SK-N-SH (cell line): Measurements from ENCODE around the gene NIPA2. TPM values are rescaled to one million over a fixed set of nuclear protein-coding genes. Genes with fewer than 3 reads are reported as not detected.

ENCODE experiments used
- CTCF ChIA-PET: fragments of 300-600, 350-600 bp; formaldehyde crosslinking; extraction: SDS; loops from one replicate; lab custom pipeline; 2021; lab: Yijun Ruan, JAX
- POLR2A ChIA-PET: fragments of 350-600 bp; sonication (Branson Sonifier 250); formaldehyde crosslinking; extraction: SDS; loops from one replicate; lab custom pipeline; 2020; ENCODE audit warnings: antibody characterized with exemption, inconsistent platforms; lab: Yijun Ruan, JAX
- DNase-seq: peaks from one replicate; pipeline ENCODE4 v3.0.0; 2012
- H2AFZ ChIP-seq: fragments of 200-600 bp; sonication (generic); 2 replicates; pipeline ENCODE4 v1.8.1; 2016; ENCODE audit warnings: antibody characterized with exemption, mild to moderate bottlenecking, low read depth
- H3F3A ChIP-seq: fragments of 200-600 bp; sonication (generic); replicated peaks from 2 replicates; pipeline ENCODE3; 2016; ENCODE audit warnings: antibody characterized with exemption, mild to moderate bottlenecking; ENCODE audit not compliant: insufficient read depth
- H3K27ac ChIP-seq, 2 experiments: fragments of 200-500 bp in 1 of 2; fragments of 200-600 bp in 1 of 2; sonication (Bioruptor generic) in 1 of 2; sonication (generic), shearing (Covaris generic) in 1 of 2; 2 replicates each; pipeline versions ENCODE4 v1.5.1 to v1.6.1; 2014 to 2016; ENCODE audit warnings: low read depth in 2 of 2, inconsistent platforms in 1 of 2, low read length in 1 of 2, mild to moderate bottlenecking in 1 of 2, mixed read lengths in 1 of 2
- H3K27me3 ChIP-seq: fragments of 200-600 bp; sonication (generic), shearing (Covaris generic); 2 replicates; pipeline ENCODE4 v1.6.1; 2016; ENCODE audit warnings: mixed run types; ENCODE audit not compliant: insufficient read depth
- H3K36me3 ChIP-seq, 2 experiments: fragments of 200-500 bp in 1 of 2; fragments of 200-600 bp in 1 of 2; sonication (Bioruptor generic) in 1 of 2; sonication (generic) in 1 of 2; replicated peaks in 1 of 2; 2 replicates each; pipeline versions ENCODE3 to v1.5.1; 2014 to 2016; ENCODE audit warnings: low read length in 1 of 2, mild to moderate bottlenecking in 1 of 2; ENCODE audit not compliant: insufficient read depth in 2 of 2, control insufficient read depth in 1 of 2
- H3K4me1 ChIP-seq, 2 experiments: fragments of 200-500 bp in 1 of 2; fragments of 200-600 bp in 1 of 2; sonication (Bioruptor generic) in 1 of 2; sonication (generic), shearing (Covaris generic) in 1 of 2; 2 replicates each; pipeline versions ENCODE4 v1.5.1 to v1.6.1; 2014 to 2016; ENCODE audit warnings: low read depth in 1 of 2, low read length in 1 of 2, mixed run types in 1 of 2; ENCODE audit not compliant: insufficient read depth in 2 of 2, control insufficient read depth in 1 of 2
- H3K4me2 ChIP-seq: fragments of 200-600 bp; sonication (generic), shearing (Covaris generic); 2 replicates; pipeline ENCODE4 v1.6.1; 2017; ENCODE audit warnings: mixed run types
- H3K4me3 ChIP-seq, 2 experiments: fragments of 200-500 bp in 1 of 2; fragments of 200-600 bp in 1 of 2; sonication (Bioruptor generic) in 1 of 2; sonication (generic), shearing (Covaris generic) in 1 of 2; 2 replicates each; pipeline versions ENCODE4 v1.5.1 to v1.8.1; 2014 to 2016; ENCODE audit warnings: low read depth in 2 of 2, inconsistent platforms in 1 of 2, low read length in 1 of 2, mild to moderate bottlenecking in 1 of 2, mixed read lengths in 1 of 2, moderate library complexity in 1 of 2
- H3K79me2 ChIP-seq: fragments of 200-600 bp; sonication (generic); 2 replicates; pipeline ENCODE4 v1.8.1; 2017; ENCODE audit warnings: mild to moderate bottlenecking; ENCODE audit not compliant: insufficient read depth
- H3K9ac ChIP-seq: fragments of 200-600 bp; sonication (generic); 2 replicates; pipeline ENCODE4 v1.6.1; 2017; ENCODE audit warnings: mixed run types
- H3K9me2 ChIP-seq: fragments of 200-600 bp; sonication (generic); 2 replicates; pipeline ENCODE4 v1.6.1; 2017; ENCODE audit warnings: mixed run types
- H3K9me3 ChIP-seq: fragments of 200-600 bp; sonication (generic); 2 replicates; pipeline ENCODE4 v1.6.1; 2017; ENCODE audit warnings: mixed run types, mild to moderate bottlenecking, moderate library complexity
- H4K20me1 ChIP-seq: fragments of 200-600 bp; sonication (generic); 2 replicates; pipeline ENCODE4 v1.6.1; 2017; ENCODE audit warnings: mild to moderate bottlenecking, mixed run types; ENCODE audit not compliant: insufficient read depth
- EP300 ChIP-seq, 2 experiments: IDR thresholded peaks; 2 replicates each; pipeline versions ENCODE4 v1.4.0 to v1.6.1; 2012; ENCODE audit warnings: borderline replicate concordance in 1 of 2, low read depth in 1 of 2, low read length in 1 of 2
- FOXJ3 ChIP-seq: sonication (generic); formaldehyde crosslinking; IDR thresholded peaks from 2 replicates; pipeline ENCODE4 v1.5.1; 2020; ENCODE audit warnings: mild to moderate bottlenecking, missing genetic modification reagents
- FOXM1 ChIP-seq: IDR thresholded peaks from 2 replicates; pipeline ENCODE4 v1.4.0; 2012; ENCODE audit warnings: low read depth, mild to moderate bottlenecking
- GABPA ChIP-seq: IDR thresholded peaks from 2 replicates; pipeline ENCODE4 v1.4.0; 2012; ENCODE audit warnings: low read depth, mild to moderate bottlenecking
- JUND ChIP-seq: IDR thresholded peaks from 2 replicates; pipeline ENCODE4 v1.4.0; 2012
- MEF2A ChIP-seq: IDR thresholded peaks from 2 replicates; pipeline ENCODE4 v1.4.0; 2012; ENCODE audit warnings: low read depth, borderline replicate concordance
- NFIC ChIP-seq: IDR thresholded peaks from 2 replicates; pipeline ENCODE4 v1.4.0; 2012; ENCODE audit warnings: borderline replicate concordance
- POLR2AphosphoS5 ChIP-seq: IDR thresholded peaks from 2 replicates; pipeline ENCODE4 v1.6.1; 2012; ENCODE audit warnings: low read depth, low read length
- RAD21 ChIP-seq: IDR thresholded peaks from 2 replicates; pipeline ENCODE4 v1.6.1; 2012; ENCODE audit warnings: mild to moderate bottlenecking, low read length
- RXRA ChIP-seq: IDR thresholded peaks from 2 replicates; pipeline ENCODE4 v1.4.0; 2012; ENCODE audit warnings: low read depth, mild to moderate bottlenecking, borderline replicate concordance
- SMC3 ChIP-seq: IDR thresholded peaks from 2 replicates; pipeline ENCODE4 v1.6.1; 2012; ENCODE audit warnings: low read depth, low read length, improper control_type of control experiment
- USF1 ChIP-seq: IDR thresholded peaks from 2 replicates; pipeline ENCODE4 v1.4.0; 2012; ENCODE audit warnings: low read depth, borderline replicate concordance
- WGBS: methylation state at CpG from one replicate; pipeline ENCODE4 v1.1.6; 2017; ENCODE audit warnings: low lambda C conversion rate; 5-methylcytosine and 5-hydroxymethylcytosine counted together
- polyA plus RNA-seq, 3 experiments: library from polyadenylated mRNA; depleted of rRNA; stranded (reverse); fragments of >200 nt; gene quantifications; 2 replicates each; pipeline ENCODE4 v1.2.3, GENCODE V29; 2012
- TF ChIP-seq, protein P1 (sequence below): IDR thresholded peaks from 2 replicates; pipeline ENCODE4 v1.4.0; 2012; ENCODE audit warnings: low read depth, borderline replicate concordance
- TF ChIP-seq, protein P2 (sequence below): fragments of 150-350 bp; IDR thresholded peaks from 2 replicates; pipeline ENCODE4 v1.6.1; 2017; ENCODE audit warnings: antibody characterized with exemption, low read length, low read depth, borderline replicate concordance
- TF ChIP-seq, protein P3 (sequence below): fragments of 150-350 bp; IDR thresholded peaks from 2 replicates; pipeline ENCODE4 v1.6.1; 2016; ENCODE audit warnings: mild to moderate bottlenecking, low read depth, low read length

NIPA2 gene
- polyA plus RNA-seq, 1 of the 3 experiments (the other 2 are of a cell fraction) = 32.0 TPM

GRCh38 chr15:22908830-22909229, 70.4 kb downstream of the NIPA2 start:
- no peak overlapping the region for H3K4me2 ChIP-seq
- H3K4me1 ChIP-seq = peaks cover 0 to 8% of the 10 kb centered on the region in 2 experiments; a peak in 1 of 4 replicates
- H3K36me3 ChIP-seq = peaks cover 31 to 57% of the 10 kb centered on the region in 2 experiments
- H3K27me3 ChIP-seq = no peaks in the 10 kb centered on the region
- H3K4me3 ChIP-seq = no peak overlapping the region
- POLR2A ChIA-PET = no interaction called here
- H3K9ac ChIP-seq = no peak overlapping the region
- no peak overlapping the region for H3K27ac ChIP-seq
- no peaks in the 10 kb centered on the region for H3K79me2 ChIP-seq
- H2AFZ ChIP-seq = no peak overlapping the region
- H3K9me2 ChIP-seq = no peaks in the 10 kb centered on the region
- CTCF ChIA-PET = no interaction called here
- H3F3A ChIP-seq = no peaks in the 10 kb centered on the region
- H3K9me3 ChIP-seq = no peaks in the 10 kb centered on the region
- no peaks in the 10 kb centered on the region for H4K20me1 ChIP-seq
- DNase-seq = no peak
- no peak for TF ChIP-seq JUND
- no peak for TF ChIP-seq FOXM1
- TF ChIP-seq NFIC = no peak
- TF ChIP-seq, protein P1, sequence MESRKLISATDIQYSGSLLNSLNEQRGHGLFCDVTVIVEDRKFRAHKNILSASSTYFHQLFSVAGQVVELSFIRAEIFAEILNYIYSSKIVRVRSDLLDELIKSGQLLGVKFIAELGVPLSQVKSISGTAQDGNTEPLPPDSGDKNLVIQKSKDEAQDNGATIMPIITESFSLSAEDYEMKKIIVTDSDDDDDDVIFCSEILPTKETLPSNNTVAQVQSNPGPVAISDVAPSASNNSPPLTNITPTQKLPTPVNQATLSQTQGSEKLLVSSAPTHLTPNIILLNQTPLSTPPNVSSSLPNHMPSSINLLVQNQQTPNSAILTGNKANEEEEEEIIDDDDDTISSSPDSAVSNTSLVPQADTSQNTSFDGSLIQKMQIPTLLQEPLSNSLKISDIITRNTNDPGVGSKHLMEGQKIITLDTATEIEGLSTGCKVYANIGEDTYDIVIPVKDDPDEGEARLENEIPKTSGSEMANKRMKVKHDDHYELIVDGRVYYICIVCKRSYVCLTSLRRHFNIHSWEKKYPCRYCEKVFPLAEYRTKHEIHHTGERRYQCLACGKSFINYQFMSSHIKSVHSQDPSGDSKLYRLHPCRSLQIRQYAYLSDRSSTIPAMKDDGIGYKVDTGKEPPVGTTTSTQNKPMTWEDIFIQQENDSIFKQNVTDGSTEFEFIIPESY = no peak
- TF ChIP-seq RXRA = no peak
- TF ChIP-seq RAD21 = no peak
- TF ChIP-seq, protein P2, sequence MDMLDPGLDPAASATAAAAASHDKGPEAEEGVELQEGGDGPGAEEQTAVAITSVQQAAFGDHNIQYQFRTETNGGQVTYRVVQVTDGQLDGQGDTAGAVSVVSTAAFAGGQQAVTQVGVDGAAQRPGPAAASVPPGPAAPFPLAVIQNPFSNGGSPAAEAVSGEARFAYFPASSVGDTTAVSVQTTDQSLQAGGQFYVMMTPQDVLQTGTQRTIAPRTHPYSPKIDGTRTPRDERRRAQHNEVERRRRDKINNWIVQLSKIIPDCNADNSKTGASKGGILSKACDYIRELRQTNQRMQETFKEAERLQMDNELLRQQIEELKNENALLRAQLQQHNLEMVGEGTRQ = no peak
- no peak for TF ChIP-seq MEF2A
- no peak for TF ChIP-seq FOXJ3 (CRISPR knock-in tag)
- TF ChIP-seq, protein P3, sequence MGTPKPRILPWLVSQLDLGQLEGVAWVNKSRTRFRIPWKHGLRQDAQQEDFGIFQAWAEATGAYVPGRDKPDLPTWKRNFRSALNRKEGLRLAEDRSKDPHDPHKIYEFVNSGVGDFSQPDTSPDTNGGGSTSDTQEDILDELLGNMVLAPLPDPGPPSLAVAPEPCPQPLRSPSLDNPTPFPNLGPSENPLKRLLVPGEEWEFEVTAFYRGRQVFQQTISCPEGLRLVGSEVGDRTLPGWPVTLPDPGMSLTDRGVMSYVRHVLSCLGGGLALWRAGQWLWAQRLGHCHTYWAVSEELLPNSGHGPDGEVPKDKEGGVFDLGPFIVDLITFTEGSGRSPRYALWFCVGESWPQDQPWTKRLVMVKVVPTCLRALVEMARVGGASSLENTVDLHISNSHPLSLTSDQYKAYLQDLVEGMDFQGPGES = no peak
- no peak for TF ChIP-seq USF1
- TF ChIP-seq POLR2AphosphoS5 = no peak
- TF ChIP-seq EP300 (IDR thresholded peaks at IDR 0.05; ENCODE audit: borderline replicate concordance in 1 of 2, low read depth in 1 of 2, low read length in 1 of 2) = no peak
- no peak for TF ChIP-seq SMC3
- no peak for TF ChIP-seq GABPA
- 94% methylated on average over 9 of the region's 9 CpGs for WGBS
